Measurements from ENCODE around the gene RBBP5.

DNA sequence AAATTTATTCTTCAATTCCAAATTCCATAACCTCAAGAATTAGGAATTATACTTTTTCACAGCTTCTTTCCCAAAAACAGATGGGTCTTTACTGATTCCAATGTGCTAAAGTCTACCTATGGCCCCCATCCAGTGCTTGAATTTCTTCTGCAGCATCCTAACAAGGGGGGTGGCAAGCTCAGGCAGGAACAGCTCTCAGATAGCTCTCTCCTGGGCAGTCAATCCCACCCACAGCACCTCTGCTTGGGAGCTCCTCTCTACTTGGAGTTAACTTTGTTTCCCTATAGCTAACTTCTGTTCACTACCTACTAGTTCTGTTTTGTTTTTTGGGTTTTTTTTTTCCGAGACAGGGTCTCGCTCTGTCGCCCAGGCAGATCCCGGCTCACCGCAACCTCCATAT, 12.1 kb downstream of the RBBP5 start:
- TF ChIP-seq, protein P1, sequence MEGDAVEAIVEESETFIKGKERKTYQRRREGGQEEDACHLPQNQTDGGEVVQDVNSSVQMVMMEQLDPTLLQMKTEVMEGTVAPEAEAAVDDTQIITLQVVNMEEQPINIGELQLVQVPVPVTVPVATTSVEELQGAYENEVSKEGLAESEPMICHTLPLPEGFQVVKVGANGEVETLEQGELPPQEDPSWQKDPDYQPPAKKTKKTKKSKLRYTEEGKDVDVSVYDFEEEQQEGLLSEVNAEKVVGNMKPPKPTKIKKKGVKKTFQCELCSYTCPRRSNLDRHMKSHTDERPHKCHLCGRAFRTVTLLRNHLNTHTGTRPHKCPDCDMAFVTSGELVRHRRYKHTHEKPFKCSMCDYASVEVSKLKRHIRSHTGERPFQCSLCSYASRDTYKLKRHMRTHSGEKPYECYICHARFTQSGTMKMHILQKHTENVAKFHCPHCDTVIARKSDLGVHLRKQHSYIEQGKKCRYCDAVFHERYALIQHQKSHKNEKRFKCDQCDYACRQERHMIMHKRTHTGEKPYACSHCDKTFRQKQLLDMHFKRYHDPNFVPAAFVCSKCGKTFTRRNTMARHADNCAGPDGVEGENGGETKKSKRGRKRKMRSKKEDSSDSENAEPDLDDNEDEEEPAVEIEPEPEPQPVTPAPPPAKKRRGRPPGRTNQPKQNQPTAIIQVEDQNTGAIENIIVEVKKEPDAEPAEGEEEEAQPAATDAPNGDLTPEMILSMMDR (conservative IDR thresholded peaks at IDR 0.05 in 1 of 2, IDR thresholded peaks at IDR 0.05 in 1 of 2; ENCODE audit: extremely low read depth in 1 of 2, insufficient read depth in 1 of 2, low read depth in 1 of 2, low read length in 2 of 2): no peak
- TF ChIP-seq EZH2 (IDR thresholded peaks at IDR 0.05; ENCODE audit: borderline replicate concordance, low read length): no peak

Data from mammary epithelial cell (primary cell).